ES-I3 (cell line): ENCODE data around the gene CRYL1.

Source experiments
- H3K36me3 ChIP-seq: 2 replicates; pipeline ENCODE4 v1.6.1; 2013; ENCODE audit warnings: mild to moderate bottlenecking, low read length, control low read depth, moderate library complexity; ENCODE audit not compliant: insufficient read depth
- H3K4me1 ChIP-seq: 2 replicates; pipeline ENCODE4 v1.6.1; 2013; ENCODE audit warnings: mild to moderate bottlenecking, control low read depth, low read length; ENCODE audit not compliant: insufficient read depth
- H3K9ac ChIP-seq: 2 replicates; pipeline ENCODE4 v1.6.1; 2013; ENCODE audit warnings: low read depth, mild to moderate bottlenecking, low read length, moderate library complexity
- H3K9me3 ChIP-seq: 2 replicates; pipeline ENCODE4 v1.6.1; 2013; ENCODE audit warnings: mild to moderate bottlenecking, low read length, moderate library complexity; ENCODE audit not compliant: control insufficient read depth, insufficient read depth

Gene CRYL1

DNA sequence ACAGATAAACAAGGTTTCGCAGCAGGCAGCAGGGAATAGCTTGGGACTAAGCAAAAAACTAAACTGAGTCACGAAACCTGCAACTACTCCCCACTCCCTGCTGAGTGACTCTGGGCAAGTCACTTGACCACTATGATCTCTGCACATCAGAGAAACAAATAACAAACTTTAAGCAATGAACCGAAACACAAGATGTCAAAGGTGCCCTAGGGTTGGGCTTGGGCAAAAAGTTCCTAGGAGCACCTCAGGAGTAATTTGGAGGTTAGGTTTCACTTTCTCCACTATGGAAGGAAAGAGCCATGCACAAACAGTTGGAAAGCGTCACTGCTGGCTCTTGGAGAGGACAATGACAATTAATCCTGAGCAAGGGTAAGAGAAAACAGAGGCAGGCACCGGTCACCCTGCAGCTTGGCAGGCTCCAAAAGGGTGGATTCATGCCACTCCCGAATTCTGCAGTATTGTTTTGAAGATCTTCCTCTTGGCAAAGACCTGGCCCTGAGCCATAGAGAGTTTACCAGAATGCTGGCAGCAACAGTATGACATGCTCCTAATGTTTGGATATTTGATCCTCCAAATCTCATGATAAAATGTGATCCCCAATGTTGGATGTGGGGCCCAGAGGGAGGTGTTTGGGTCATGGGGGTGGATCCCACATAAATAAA lies 60.3 kb downstream of the CRYL1 start:
- peaks cover 6% of the 10 kb centered on the region; the same call in 1 of the 2 replicates for H3K4me1 ChIP-seq
- no peak overlapping the region for H3K9ac ChIP-seq
- no peaks in the 10 kb centered on the region for H3K9me3 ChIP-seq

DNA sequence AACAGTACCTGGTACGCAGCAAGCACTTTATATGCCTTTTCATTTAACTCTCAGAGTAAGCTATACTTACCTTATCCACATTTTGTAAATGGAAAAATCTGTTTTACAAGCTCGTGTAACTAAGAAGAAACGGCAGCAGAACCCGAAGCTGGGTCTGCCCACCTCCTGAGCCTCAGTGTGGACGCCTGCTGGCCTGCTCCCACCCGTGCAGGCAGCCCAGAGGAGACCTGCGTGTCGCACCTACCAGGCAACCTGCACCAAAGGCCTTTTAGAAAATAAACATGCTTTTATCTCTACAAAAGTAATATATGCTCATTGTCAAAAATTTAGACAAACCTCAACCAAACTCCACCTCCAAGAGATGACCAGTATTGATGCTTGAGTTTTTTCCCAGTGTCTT lies 62.7 kb downstream of the CRYL1 start:
- peaks cover 6% of the 10 kb centered on the region; the same call in 1 of the 2 replicates for H3K4me1 ChIP-seq
- no peak overlapping the region for H3K9ac ChIP-seq

More for the DNA sequence above, 60.3 kb downstream of the CRYL1 start:
- no peaks in the 10 kb centered on the region for H3K36me3 ChIP-seq

DNA sequence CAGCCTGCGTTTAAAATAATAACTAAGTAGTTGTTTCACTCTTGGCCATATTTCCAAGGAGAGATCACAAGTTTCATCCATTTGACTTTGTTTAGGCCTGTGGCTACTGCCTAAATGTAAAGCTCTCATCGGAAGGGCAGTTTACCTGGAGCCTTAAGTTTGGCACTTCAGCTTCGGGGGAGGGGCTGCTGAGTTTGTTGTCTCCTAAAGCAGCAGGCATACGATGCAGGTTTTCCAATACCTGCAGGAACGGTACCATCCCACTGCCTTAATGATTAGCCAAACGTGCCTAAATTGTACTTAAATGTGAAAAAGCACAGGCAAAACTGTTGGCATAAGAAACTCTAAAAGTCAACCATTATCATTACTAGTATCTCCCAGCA lies 63.1 kb downstream of the CRYL1 start:
- H3K4me1 ChIP-seq: peaks cover 6% of the 10 kb centered on the region; the same call in 1 of the 2 replicates
- no peaks in the 10 kb centered on the region for H3K36me3 ChIP-seq
- H3K9me3 ChIP-seq: no peaks in the 10 kb centered on the region
- no peak overlapping the region for H3K9ac ChIP-seq

More for the DNA sequence above, 62.7 kb downstream of the CRYL1 start:
- no peaks in the 10 kb centered on the region for H3K9me3 ChIP-seq
- H3K36me3 ChIP-seq: no peaks in the 10 kb centered on the region

DNA sequence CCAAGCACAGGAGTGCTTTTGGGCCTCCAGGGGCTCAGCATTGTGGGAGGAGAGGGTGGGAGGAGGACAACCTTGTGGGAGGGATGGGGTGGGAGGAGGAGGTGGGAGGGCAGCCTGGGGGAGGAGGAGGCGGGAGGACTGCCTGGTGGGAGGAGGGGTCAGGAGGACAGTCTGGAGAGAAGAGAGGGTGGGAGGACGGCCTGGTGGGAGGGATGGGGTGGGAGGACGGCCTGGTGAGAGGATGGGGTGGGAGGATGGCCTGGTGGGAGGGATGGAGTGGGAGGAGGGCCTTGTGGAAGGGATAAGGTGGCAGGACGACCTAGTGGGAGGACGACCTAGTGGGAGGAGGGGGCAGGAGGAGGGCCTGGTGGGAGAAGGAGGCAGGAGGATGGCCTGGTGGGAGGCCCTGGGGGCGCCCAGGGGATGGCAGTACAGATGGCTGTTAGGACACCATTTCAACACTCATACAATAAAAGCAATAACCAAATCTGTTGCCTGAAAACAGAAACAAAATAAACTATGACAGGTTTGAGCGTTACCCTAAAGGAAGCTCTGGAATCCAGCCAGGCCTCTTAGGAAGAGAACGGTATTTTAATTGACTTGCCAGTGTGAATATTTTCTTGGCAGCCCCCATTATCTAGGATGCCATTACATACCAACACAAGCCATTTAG lies 63.7 kb downstream of the CRYL1 start:
- H3K36me3 ChIP-seq: no peaks in the 10 kb centered on the region
- no peaks in the 10 kb centered on the region for H3K9me3 ChIP-seq
- no peak overlapping the region for H3K9ac ChIP-seq
- peaks cover 6% of the 10 kb centered on the region; the same call in 1 of the 2 replicates for H3K4me1 ChIP-seq

DNA sequence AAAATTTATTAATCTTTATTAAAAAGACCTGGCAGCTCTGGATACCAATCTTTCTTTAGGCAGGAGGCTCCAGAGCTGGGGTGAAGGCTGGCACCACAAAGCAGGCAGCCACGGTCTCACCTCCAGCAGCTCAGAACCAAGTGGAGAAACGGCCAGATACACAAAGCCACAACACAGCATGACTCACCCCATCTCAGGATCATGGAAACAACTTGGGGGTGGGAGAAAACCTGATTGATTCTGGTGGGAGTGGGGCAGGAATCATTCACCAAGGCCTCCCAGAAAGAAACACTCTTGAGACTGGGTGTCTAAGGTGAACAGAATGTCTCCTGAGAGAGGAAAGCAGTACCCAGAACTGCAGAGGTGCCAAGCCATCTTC lies 64.2 kb downstream of the CRYL1 start:
- no peak overlapping the region for H3K9ac ChIP-seq
- H3K36me3 ChIP-seq: no peaks in the 10 kb centered on the region
- H3K4me1 ChIP-seq: peaks cover 6% of the 10 kb centered on the region; the same call in 1 of the 2 replicates
- no peaks in the 10 kb centered on the region for H3K9me3 ChIP-seq

DNA sequence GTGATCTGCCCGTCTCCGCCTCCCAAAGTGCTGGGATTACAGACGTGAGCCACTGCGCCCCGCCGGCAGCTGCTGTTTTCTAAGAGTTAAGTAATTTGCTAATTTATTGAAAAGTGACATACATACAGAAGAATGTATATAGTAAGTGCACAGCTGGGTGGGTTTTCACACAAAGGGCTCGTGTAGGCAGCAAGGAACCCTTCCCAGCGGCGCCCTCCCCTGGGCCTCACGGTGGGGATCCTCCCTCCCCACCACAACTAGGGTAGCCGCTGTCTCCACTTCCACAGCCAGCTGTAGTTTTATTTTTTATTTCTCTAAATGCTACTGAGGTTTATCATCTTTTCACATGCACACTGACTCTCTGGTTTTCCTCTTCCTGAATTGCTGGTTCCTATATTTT lies 64.9 kb downstream of the CRYL1 start:
- Histone ChIP-seq H3K9ac (no peak overlapping the region), H3K4me1 (peaks cover 6% of the 10 kb centered on the region; the same call in 1 of the 2 replicates), H3K36me3 (no peaks in the 10 kb centered on the region), H3K9me3 (no peaks in the 10 kb centered on the region)

DNA sequence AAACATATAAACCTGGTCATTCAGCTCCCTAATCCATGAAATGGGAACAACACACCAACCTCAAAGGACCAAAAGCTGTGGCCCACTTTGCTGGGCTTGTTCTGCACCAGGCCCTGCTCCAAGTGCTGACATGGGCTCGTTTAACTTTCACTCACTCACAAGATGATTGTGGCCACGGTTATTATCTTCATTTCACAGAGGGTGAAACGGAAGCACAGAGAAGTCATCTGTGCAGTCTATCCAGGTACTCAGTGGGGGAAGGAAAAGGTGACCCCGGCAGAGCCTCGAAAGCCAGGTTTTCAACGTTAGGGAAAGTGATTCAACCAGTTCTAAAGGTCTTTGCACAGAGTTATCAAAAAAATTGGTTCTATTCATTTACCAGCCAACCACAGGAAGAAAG lies 68.0 kb downstream of the CRYL1 start:
- H3K9ac ChIP-seq: no peak overlapping the region
- no peaks in the 10 kb centered on the region for H3K36me3 ChIP-seq
- H3K9me3 ChIP-seq: no peaks in the 10 kb centered on the region
- peaks cover 6% of the 10 kb centered on the region; the same call in 1 of the 2 replicates for H3K4me1 ChIP-seq

DNA sequence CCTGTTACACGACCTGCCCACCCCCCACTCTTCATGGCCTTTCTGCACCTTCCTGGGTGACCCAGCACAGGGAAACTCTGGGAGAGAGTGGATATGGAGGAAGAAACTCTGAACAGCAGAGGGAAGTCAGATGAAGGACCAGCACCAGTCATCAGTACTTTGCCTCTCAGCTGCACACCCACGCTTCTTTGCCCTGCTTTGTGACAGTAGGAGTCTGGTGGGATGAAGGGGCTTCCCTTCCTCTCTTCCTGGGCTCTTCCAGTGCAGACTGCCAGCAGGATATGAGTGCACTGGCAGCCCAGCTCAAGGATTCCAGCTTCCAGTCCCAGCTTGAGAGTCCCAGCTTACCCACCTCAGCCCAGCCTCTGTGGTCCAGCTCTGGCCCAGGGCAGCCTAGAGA lies 68.9 kb downstream of the CRYL1 start:
- H3K36me3 ChIP-seq: no peaks in the 10 kb centered on the region
- no peaks in the 10 kb centered on the region; the same call in 1 of the 2 replicates for H3K4me1 ChIP-seq
- H3K9ac ChIP-seq: no peak overlapping the region
- no peaks in the 10 kb centered on the region for H3K9me3 ChIP-seq

DNA sequence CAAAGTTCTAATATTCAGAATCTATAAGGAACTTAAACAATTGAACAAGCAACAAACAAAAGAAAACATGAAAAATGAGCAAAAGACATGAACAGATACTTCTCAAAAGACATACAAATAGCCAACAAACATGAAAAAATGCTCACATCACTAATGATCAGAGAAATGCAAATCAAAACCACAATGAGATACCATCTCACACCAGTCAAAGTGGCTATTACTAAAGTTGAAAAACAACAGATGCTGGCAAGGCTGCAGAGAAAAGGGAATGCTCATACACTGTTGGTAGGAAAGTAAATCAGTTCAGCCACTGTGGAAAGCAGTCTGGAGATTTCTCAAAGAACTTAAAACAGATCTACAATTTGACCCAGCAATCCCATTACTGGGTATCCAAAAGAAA lies 74.3 kb downstream of the CRYL1 start:
- Histone ChIP-seq H3K9ac (no peak overlapping the region), H3K9me3 (no peaks in the 10 kb centered on the region), H3K4me1 (no peaks in the 10 kb centered on the region), H3K36me3 (no peaks in the 10 kb centered on the region)

DNA sequence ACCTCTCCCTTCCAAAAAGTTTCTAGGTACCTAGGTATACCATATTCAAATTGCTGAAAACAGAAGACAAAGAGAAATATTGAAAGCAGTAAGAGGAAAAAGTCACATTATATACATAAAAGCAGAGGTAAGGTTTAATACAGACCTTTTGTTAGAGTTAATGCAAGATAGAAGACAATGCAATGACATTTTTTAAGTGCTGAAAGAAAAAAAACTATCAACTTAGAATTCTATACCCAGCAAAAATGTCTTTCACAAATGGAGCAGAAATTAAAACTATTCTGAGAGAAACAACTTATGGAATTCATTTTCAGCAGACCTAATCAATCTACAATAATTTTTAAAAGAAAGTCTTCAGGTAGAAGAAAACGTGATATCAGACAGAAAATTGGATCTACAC lies 77.2 kb downstream of the CRYL1 start:
- Histone ChIP-seq H3K9me3 (peaks cover 8% of the 10 kb centered on the region), H3K9ac (no peak overlapping the region), H3K4me1 (no peaks in the 10 kb centered on the region), H3K36me3 (0 out of 2 replicates have a peak, but pooled peaks cover 3% of the 10 kb centered on the region)

DNA sequence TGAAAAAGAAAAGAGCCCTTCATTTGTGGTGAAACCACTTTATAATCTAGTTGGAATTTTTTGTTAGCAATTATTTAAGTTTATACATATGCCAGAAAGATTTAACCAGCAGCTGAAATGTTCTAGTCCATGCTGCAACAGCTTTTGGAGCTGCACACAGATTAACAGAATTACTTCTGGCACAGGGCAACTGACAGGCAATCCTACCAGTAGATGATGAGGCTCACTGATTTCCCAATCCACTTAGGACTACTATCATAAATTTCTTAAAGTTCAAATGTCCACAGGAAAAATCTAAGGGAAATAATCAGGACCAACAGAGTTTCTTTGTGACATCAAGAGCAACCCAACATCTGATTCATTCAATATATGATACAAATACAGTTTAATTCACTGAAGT lies 78.8 kb downstream of the CRYL1 start:
- Histone ChIP-seq H3K4me1 (no peaks in the 10 kb centered on the region; the same call in 1 of the 2 replicates), H3K9me3 (peaks cover 8% of the 10 kb centered on the region), H3K36me3 (0 out of 2 replicates have a peak, but pooled peaks cover 3% of the 10 kb centered on the region), H3K9ac (no peak overlapping the region)

DNA sequence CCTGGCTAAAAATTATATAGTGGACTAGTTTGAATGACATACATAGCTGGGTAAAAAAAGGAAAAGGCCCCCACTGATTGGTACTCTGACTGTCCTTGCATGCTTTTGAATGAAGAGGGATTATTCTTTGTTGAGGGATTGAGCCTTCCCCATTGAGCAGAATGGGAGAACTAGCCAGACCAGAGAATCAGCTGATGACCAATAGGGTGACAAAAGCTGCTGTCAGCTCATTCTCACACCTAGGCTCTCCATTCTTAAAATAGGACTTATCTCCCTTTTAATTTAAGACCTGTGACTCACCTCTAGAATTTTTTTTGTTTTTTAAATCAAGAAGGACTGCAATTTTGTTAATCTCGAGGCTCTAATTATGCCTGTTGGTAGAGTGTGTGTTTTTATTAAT lies 79.3 kb downstream of the CRYL1 start:
- Histone ChIP-seq H3K9me3 (peaks cover 8% of the 10 kb centered on the region), H3K4me1 (no peaks in the 10 kb centered on the region; the same call in 1 of the 2 replicates)

DNA sequence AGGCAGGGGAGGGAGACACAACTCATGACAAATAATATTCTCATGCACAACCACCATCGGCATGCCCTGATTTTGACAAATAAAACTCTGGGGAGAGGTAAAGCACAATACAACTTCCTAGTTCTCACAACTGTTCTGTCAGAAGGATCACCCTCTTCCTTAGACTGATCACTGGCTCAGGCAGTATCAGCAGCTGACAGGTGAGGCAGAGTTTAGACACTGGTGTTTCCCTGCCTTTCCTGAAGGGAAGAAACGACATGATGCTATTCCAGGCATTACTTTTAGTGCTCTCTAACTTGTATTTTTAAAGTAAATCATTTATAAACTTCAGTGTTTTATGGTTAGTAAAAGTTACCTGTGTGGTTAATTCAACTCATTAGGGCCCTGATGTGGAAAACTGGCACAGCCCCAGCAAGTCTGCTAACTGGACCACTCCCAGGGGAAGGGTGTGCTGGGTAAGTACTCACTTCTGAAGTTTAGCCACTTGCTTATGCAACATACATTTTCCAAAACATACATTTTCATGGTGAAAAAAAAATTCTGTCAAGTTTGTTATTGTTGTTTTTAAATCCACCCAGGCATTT lies 82.8 kb downstream of the CRYL1 start:
- 0 out of 2 replicates have a peak, but pooled peaks cover 3% of the 10 kb centered on the region for H3K36me3 ChIP-seq
- H3K9me3 ChIP-seq: peaks cover 8% of the 10 kb centered on the region
- no peaks in the 10 kb centered on the region; the same call in 1 of the 2 replicates for H3K4me1 ChIP-seq
- no peak overlapping the region for H3K9ac ChIP-seq

More for the DNA sequence above, 79.3 kb downstream of the CRYL1 start:
- Histone ChIP-seq H3K9ac (no peak overlapping the region), H3K36me3 (0 out of 2 replicates have a peak, but pooled peaks cover 3% of the 10 kb centered on the region)

DNA sequence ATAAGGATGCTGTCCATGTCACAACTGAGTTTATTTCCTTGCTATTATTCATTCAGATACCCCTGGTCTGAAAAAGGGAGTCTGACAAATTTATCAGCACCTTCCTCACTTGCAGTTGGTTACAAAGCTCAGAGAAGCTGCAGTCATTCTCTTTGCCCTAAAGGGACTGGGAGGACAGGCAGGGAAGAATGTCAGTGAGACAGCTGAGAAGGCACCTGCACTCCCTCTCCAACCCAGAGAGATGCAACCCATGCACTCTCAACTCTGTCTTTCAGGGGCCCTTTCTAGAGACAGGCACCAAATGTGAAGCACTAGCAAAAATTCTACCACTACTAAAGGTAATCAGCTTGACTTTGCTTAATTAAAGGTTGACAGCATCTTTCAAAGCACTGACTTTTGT lies 83.3 kb downstream of the CRYL1 start:
- Histone ChIP-seq H3K9ac (no peak overlapping the region), H3K36me3 (0 out of 2 replicates have a peak, but pooled peaks cover 3% of the 10 kb centered on the region), H3K9me3 (peaks cover 8% of the 10 kb centered on the region), H3K4me1 (no peaks in the 10 kb centered on the region; the same call in 1 of the 2 replicates)
